COR-L47 (cell line): ENCODE results near the gene ECM1.
A peak's percentile ranks its signal among the peaks of the same experiment; 100 is the strongest.

Experiments
- DNase-seq: peaks from one replicate; lab custom pipeline; 2025; lab: John Stamatoyannopoulos, UW

The ECM1 gene

DNA sequence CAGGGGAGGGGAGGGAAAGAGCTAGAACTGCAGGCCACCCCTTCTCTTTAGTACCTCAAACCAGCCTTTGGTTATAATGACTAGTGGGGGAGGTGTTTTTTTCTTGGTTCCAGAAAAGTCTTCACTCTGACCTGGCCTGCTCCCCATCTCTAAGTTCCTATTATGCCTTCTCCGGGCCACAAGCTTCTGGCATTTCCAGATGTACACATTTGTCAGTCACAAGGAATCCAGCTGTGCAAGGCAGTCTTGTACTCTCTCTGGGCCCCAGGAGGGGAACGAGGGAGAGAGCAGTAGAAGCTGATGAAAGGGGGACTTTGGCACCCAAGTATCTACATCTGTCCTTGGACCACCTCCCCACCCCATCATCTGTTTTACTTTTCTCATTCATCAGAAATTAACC, 4.9 kb downstream of the ECM1 start:
- no peak for DNase-seq

DNA sequence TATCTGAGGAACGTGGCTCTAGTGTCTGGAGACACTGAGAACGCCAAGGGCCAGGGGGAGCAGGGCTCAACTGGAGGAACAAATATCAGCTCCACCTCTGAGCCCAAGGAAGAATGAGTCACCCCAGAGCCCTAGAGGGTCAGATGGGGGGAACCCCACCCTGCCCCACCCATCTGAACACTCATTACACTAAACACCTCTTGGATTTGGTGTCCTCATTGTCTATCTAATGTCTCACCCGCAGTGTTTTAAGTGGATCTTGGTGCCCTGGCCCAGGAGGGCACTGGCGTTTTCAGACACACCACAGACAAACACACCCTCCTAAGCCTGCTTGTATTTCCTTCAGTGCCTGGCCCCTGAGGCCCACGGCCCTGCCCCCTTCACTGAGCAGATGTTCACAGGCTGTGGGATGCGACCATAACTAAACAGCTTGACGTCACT, 5.5 kb downstream of the ECM1 start:
- no peak for DNase-seq

- no peak for DNase-seq
Measured at GRCh38 chr1:150514260-150514659, 6.4 kb downstream of the ECM1 start.

- DNase-seq: no peak
Measured at GRCh38 chr1:150514913-150515327, 7.0 kb downstream of the ECM1 start.

GRCh38 chr1:150515328-150516049, 7.6 kb downstream of the ECM1 start, which contains the start of gene FALEC:
Gene FALEC (plus strand): TSS chr1:150515752.
- peak; percentile 94 for DNase-seq

- DNase-seq: no peak
Measured at GRCh38 chr1:150516050-150516591, 8.2 kb downstream of the ECM1 start.

- DNase-seq: no peak
Measured at GRCh38 chr1:150516616-150517015, 8.7 kb downstream of the ECM1 start.

DNA sequence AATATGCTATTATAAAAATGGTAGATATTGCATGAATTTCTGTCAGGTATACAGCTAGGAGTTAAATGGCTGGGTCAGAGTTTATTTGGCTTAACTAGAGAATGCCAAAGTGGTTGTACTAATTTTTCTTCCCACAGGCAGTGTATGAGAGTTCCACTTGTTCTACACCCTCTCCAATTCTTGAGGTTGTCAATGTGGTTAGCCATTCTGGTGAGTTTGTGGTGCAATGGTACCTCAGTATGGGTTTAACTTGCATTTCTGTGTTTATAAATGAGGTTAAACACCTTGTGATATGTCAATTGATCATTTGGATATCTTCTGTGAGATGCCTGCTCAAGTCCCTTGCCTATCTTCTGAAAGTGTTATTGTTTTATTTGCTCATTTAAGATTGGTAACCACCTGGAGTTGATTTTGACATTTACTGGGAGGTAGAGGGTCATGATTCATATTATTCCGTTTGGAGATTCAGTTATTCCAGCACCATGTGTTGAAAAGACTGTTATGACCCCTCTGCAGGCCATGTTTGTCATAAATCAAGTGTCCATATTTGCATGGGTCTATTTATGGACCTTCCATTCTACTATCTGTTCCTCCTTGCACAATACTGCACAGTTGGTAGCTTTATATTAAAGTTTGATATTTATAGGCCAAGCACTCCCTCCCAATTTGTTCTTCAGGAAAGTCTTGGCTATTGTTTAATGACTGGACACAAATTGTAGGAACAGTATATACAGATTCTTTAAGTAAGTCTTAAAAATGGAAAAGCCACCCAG, 13.5 kb downstream of the ECM1 start:
- no peak for DNase-seq

GRCh38 chr1:150525348-150525747, 17.4 kb downstream of the ECM1 start:
- DNase-seq: no peak

DNA sequence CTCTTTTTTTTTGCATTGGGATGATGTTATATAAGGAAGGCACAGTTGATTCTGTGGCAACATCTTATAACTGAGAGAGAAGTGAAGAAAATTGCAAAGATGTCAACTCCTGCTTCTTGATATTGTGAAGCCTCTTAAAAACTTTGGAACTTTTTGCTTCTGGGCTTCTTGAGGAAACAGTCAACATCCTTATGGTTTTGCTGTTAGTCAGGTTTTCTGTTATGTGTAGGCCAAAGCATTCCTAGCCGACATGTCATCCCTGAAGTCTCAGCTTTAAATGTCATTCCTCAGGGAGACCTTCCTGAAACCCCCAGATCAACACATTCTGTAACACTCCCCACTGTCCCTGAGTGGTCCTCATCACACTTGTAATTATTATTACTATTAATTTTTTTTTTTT, 20.3 kb downstream of the ECM1 start:
- DNase-seq: no peak

DNA sequence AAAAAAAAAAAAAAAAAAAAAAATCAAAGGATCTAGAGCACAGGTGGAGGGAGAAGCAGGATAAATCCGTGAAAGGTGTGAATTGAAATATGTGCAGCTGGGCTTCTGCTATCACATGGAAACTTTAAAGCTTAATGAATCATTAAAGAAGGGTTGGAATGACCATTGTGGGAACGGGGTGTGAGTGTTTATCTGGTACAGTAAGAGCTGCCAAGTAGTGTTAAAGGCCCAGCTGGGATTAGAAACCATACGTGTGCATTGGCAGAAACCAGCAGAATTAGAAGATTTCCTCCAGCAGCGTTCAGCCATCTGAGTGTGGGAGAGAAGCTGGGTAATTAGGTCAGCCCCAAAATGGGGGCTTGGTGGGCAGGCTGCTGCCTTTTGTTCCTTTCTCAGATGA, 21.1 kb downstream of the ECM1 start:
- DNase-seq: no peak

DNA sequence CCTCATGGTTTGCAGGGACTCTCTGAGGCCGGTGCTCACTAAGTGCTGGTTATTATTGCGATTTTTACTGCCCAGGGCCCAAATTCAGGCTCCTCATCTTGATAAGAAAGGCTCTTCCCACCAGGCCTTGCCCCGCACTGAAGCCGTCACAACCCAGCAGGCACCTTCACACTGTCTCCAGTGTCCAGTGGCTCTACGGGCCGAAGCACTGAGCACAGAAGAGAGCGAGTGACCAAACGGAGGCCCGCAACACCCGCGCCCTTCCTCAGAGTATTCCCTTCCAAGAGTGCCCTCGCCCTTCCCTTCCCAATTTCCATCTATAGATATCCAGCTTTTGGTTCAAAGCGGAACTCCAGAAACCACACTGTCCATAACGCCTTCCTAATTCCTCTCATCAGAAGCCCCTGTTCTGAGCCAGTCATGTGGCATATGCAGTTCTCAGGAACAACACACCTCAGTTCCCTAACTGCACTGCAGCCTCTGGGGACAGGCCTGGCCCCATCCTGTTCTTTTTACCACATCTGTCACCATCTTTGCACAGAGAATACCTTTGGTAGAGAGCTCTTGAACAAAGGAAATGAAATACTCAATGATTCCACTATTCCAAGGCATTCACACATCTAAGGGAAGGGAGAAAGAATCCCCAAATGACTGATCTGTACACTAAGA, 22.7 kb downstream of the ECM1 start:
- DNase-seq: no peak

DNA sequence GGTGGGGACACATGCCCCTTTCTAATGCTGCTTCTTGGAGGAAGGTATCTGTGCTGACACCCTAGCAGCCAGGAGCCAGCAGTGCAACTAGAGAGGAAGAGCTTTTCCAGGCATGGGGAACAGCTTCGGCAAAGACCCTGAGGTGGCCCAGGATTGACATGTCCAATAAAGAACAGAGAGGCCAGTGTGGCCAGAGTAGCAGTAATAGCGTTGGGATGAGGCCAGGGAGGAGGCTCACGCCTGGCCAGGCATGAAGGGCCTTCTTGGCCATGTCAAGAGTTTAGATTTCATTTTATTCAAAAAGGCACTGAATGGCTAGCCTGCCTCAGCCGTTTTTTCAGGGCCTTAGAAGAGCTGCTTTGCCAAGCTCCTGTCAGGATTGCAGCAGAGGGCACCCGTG, 25.0 kb downstream of the ECM1 start:
- DNase-seq: no peak

GRCh38 chr1:150534002-150534401, 26.1 kb downstream of the ECM1 start:
- no peak for DNase-seq

DNA sequence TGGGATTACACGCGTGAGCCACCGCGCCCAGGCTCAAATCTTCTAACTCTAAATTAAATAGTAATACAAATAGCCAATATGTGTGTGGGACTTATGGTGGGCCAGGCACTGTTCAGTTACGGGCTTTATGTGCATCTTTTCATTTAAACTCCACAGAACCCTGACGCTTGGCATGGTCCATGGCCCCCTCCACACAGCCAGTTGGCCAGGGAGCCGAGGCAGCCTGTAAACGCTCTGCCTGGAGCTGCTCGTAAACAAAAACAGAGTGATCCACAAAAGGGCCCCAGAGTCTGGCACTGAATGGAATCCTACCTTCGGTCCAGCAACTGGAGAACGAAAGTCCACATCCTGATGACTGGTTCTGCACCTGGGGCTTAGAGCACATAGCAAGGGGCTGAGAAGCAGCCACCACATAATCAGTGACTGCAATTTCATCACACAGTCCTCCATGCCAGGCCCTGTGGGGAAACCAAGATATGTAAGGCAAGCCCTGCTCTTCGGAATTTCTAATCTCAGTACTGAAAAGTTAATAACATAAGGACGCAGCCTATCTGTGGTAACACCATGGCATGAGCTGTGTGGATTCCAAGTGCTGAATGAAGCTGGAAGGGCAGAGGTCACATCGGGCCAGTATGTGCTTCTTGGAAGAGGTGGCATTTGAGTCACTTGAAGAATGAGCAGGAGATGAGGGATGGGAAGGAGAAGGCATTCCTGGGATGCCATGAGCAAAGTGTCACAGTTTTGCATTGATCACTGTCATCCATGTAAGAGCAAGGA, 27.8 kb downstream of the ECM1 start:
- DNase-seq: no peak

- no peak for DNase-seq
Measured at GRCh38 chr1:150536836-150537731, 29.2 kb downstream of the ECM1 start.

- DNase-seq: no peak
Measured at GRCh38 chr1:150537732-150538684, 30.1 kb downstream of the ECM1 start.

DNA sequence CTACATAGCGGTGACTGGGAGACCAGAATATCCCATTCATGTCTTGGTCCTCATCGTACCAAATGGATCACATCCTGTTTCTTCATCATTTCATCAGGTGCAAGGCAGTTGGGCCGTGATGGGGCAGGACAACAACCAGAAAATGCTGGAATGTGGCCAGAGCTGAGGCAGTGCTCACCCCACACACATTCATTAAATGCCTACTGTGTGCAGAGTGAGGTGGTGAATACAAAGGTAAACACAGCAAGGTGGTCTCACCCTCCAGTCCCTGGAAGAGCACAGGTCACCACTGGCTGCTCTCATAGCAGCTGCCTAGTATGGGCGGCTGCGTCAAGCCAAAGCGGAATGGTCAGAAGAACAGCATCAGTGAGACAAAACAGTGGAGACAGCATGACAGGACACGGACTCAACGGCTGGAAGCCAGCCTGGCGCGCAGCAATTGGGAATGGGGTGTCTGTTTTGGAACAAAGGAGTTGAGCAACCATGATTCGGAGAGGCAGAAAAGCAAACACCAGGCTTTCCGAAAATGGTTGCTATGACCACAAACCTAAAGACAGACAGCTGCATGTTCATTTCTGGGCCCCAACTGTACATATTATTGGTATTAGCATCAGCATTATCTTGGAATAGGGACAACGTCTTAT, 35.7 kb downstream of the ECM1 start:
- DNase-seq: peak; percentile 81

DNA sequence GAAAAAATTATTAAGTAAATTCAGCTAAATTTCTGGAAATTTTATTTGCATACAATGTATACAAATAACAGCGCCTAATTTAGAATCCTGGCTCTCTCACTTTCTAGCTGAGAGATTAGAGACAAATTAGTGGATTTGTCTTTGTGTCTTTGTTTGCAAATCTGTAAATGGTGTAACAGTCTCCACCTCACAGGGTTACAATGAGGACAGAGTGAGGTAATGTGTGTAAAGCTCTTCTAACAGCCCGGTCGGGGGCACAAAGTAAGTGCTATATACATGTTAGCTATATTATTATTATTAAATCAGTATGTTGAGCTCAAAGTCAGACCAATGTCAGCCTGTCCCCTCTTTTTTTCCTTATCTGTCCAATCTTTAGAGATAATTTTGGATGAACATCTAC, 36.3 kb downstream of the ECM1 start:
- DNase-seq: peak; percentile 60
